NCI-H1105 (cell line): ENCODE data around the gene AP2A2.

Experiments used
- DNase-seq: peaks from one replicate; lab custom pipeline; 2025; lab: John Stamatoyannopoulos, UW

AP2A2 gene

DNA sequence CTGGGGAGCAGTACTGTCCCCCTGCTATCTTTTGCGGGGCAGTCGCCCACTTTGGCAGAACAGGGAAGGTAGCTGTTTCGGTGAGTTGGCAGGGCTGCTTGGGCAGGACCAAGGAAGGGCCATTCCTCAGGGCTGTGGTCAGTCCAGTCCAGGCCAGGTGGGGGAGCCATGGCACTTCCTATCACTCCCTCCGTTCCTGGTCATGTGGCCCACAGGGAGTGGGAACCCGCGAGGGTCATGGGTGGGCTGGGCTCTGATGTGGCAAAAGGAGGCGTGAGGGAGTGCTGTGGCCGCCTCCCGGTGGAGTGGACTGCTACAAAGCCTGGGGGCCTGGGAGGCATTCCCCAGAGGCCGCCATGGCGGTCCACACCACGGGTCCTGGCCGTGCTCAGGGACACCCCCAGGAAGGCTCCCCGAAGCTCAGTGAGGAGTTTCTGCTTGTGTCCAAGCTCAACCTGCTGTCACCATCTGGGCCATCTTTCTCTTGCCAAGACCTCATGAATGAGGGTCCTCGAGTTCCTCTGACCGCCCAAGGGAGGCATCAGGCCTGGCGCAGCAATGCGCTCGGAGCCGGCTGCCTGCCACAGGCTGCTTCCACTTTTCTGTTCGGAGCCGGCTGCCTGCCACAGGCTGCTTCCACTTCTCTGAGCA, 27.0 kb upstream of the AP2A2 start:
- no peak for DNase-seq

DNA sequence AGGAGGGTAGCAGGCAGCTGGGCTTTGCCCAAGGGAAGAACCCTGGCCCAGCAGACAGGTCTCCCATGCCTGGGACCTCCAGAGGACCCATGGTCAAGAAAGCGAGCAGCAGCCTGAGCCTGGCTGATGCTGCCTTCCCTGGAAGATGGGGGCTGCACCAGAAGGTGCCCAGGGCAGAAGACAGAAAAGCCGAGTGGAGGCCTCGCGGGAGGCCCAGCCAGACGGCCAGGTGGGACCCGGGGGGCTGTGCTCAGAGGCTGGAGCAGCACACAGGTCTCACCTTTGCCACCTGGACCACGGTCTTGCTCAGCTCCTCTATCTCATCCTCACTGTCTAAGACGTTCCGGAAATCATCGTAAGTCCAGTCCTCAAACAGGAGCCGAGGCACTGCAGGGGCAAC, 25.9 kb upstream of the AP2A2 start:
- no peak for DNase-seq

DNA sequence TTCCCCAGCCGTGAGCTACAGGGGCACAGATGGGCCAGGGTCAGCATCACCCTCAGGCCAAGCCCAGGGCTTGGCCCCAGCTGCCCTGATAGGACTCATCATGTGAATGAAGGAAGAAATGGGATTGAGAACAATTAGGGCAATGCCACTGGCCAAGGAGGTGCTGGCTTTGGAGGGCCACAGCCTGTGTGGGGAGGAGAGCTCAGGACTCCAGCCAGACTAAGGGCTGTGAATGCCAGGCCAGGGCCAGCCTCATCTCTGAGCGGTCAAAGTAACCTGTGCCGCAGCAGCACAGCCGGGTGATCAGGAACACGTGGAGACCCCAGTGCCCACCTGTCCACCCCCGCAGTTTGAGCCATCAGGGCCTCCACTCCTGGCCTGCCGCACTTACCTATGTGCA, 25.1 kb upstream of the AP2A2 start:
- no peak for DNase-seq

DNA sequence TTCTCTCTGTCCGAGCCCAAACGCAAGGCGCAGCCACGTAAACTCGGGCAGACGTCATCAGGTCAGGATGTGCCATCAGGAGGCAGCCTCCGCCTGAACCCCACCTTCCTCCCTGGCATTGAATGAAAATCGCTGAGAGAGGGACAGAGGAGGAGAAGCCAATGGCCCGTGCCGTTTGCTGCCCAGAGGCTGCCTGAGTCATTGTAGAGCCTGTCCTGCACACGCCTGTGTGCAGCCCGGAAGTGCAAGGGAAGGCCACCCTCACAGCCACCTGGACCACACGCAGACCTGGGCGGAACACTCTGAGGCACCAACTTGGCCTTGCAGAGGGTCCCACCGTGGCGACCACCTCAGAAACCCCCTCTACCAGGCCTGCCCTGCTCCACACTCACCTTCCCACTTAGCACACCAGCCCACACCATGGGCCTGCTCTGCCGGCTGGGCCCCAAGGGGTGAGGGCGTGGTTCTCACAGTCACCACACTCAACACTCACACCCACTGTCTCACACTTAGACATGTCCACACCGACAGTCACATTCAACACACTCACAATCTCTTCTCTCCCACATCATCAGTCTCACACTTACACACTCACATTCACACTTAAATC, 24.1 kb upstream of the AP2A2 start:
- DNase-seq = no peak

DNA sequence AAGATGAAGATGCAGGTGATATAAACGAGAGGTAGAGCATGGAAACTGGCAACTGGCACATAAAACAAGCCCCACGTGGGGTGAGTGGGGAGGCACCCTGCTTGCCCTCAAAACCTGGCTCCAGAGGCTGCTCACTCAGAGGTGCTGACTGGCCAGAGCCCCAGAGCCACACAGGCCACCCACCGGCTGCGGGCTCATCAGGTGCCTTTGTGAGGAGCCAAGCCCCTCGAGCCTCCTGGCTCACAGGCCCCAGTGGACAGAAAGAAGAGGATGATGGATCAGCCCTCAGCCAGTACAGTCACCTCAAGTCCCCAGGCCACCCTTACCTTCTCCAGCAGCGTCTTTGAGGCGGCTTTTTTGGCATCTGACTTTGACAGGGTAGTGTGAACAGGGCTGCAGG, 21.3 kb upstream of the AP2A2 start:
- DNase-seq = no peak

DNA sequence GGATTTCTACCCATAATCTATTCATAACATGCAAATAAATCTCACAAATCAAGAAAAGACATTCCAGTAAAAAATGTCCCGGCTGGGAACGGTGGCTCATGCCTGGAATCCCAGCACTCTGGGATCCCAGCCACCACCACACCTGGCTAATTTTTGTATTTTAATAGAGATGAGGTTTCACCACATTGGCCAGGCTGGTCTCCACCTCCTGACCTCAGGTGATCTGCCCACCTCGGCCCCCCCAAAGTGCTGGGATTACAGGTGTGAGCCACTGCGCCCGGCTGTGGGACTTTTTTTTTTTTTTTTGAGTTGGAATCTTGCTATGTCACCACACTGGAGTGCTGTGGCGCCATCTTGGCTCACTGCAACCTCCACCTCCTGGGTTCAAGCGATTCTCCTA, 19.7 kb upstream of the AP2A2 start:
- no peak for DNase-seq

DNA sequence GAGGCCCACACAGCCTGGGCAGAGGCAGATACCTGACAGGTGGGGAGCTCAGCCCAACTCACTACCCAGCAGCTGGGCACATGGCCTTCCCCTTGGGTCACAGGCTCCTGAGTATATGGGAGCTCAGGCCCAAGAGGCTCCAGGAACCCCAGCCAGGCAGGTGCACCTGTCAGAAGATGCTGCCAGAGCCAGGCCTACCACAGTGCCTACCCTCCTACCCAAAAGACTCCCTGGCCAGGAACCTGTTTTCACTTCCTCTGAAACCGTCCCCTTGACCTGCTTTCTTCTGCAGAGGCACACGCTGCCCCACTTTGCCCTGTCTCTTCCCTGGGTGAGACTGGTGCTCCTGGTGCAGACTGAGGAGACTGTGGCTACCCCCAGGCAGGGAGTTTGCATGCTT, 18.0 kb upstream of the AP2A2 start:
- no peak for DNase-seq

DNA sequence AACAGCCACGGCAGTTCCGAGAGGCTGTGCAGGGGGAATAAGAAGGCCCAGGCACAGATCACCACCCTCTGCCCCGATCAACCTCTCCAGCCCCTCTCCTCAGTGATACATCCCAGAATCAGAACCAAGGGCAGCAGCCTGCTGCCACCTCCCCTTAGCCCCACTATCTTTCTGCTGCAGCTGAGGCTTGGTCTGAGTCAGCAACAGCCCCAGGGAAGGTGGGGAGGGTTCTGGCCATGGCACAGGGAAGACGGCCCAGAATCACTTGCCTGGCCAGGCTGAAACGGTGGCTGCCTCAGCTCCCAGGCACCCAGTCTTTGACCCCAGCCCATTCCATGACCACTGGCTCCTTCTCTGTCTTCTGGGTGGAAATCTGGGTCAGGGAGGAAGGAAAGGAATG, 17.4 kb upstream of the AP2A2 start:
- DNase-seq = no peak

DNA sequence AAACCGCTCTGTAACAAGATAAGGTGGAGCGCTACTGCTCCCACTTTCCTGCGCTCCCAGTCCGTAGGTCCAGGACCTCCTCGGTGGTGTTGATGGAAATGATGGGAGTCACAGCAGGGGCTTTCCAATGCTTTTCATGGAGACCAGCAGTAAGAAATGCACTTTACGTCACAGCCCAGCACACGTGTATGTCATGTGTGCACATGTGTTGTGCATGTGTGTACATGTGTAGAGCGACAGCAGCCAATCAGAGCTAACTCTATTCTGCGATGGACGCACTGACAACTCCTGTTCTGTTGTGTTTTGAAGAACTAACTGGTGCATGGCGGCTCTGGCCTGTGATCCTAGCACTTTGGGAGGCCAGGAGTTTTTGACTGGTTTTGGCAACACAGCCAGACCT, 16.3 kb upstream of the AP2A2 start:
- no peak for DNase-seq

DNA sequence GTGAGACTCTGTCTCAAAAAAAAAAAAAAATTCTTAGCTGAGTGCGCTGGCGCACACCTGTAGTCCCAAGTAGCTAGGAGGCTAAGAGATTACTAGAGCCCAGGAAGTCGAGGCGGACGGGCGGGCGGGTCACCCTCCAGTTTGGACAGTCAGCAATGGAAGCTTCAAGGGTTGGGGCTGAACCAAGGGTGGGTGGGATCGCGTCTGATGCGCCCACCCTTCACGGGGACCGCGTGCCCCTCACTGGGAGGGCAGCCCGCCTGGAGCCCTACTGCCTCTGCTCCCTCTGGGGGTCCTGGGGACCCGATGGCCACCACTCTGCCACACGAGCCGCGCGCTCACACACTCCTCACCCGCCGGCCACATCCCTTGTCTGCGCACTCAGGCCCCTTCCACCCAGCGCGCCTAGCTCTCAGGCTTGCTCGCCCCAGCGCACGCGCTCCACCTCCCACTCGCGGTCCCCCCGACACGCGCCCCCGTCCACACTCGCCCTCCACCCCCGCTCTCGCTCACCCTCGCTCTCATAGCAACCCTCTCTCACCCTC, 15.6 kb upstream of the AP2A2 start:
- no peak for DNase-seq

DNA sequence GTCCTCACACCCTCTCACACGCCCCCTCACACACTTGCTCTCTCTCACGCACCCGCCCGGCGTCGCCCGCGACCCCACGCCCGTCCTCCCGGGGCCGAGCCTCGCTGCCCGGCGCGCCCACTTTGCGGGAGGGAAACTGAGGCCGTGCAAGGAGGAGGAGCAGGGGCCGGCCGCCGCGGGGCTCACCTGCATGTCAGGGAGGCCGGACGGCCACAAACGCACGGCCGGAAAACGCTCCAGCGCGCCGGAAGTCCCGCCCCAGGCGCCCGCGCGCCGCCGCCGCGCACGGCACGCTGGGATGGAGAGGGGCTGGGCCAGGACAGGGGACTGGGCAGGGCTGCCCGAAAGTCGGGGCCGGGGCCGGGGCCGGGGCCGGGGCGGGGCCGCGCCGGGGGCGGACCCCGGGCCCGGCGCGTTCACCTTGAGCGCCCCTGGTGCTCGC, 15.1 kb upstream of the AP2A2 start, which contains the start of gene CHID1:
CHID1 (minus strand) TSS at position 222 of the 442 bp plus-strand sequence. CDS start 5,994 bp downstream, outside the sequence.
- peak; percentile 80 for DNase-seq

DNA sequence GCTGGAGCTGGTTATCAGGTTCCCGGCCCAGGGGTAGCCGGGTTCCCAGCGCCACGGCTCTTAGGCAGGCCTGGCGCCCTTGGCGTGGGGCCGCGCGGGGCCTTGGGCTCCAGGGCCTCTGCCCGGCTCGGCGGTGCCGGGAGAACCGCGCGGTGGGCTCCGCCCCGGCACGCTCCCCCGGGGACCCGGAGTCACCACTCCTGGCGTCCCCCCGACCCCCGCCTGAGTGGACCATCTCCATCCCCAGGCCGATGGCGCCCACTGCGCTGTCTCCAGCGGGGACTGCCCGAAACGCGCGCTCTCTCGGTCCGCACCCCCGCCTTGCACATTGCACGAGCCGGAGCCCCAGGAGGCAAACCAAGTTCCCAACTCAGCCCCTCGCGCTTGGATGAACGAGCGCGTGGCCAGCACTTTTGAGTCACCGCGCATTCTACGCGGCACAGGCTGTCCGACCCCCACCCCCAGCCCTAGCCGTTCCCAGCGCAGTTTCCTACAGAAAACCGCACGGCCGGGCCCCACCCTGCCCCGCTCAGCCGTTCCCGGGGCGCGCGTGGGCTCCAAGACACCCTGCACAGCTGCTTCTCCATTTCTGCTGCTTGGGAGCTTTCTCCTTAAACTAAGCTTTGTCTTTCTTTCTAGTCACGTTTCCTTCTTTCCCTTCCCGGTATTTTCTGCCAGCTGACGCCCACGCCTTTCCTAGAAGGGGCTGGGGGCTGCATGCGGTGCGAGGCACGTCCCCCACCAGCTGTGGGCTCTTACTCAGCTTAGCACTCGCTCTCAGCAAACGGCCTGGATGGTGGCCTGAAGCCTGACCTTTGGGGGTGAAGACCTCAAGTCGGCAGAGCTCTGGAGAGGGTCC, 14.4 kb upstream of the AP2A2 start:
- peak; percentile 34 for DNase-seq

DNA sequence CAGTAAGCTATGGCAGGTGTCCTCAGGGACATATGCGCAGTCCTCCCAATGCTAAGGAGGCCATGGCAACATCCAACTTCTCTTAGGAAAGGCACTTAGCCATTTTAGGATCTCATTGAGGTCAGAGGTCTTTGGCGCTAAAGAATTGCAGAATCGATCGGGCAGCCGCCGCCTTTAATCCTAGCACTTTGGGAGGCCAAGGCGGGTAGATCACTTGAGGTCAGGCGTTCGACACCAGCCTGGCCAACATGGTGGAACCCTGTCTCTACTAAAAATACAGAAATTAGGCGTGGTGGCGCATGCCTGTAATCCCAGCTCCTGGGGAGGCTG, 13.8 kb upstream of the AP2A2 start:
- no peak for DNase-seq

DNA sequence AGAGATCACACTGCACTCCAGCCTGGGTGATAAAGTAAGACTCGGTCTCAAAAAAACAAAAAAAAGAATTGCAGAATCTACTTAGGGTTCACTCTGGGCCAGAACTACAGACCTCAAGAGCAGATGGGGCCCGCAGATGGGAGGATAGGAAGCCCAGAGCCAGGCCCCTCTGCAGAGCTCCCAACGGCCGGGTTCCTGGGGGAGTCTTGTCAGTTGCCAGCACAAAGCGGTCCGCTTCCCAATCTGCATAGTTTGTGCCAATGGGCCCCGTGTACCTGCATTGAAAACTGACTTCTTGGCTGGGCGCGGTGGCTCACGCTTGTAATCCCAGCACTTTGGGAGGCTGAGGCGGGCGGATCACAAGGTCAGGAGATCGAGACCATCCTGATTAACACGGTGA, 13.4 kb upstream of the AP2A2 start:
- no peak for DNase-seq

DNA sequence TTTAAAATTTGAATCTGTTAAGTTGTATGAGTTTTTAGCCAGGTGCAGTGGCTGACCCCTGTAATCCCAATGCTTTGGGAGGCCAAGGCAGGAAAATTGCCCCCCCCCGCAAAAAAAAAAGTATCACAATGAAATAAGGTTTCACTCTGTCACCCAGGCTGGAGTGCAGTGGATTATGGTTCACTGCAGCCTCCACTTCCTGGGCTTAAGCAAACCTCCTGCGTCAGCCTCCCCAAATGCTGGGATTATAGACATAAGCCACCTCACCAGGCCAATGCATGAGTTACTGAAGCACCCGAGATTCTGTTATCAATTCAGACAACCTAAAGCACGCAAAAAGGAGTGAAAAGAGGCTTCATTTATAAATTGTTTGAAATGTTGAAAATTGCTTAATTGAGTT, 12.6 kb upstream of the AP2A2 start:
- DNase-seq = no peak

DNA sequence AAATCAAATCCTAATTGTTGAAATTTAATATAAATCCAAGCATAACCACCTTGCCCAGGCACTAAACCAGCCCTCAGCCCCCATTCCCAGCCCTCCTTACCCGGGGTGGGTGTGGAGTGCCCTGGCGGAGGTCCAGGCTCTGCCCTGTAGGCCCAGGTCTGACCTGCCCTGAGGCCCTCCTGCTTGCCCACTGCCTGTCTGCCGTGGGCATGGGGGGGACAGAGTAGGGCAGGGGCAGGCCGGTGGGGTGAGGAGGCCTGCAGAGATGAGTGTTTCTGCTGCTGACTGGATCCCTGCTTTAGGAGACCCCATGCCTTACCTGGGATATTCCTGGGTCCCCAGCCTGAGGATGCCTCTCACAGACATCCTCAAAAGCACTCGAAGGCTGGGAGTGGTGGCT, 11.5 kb upstream of the AP2A2 start:
- no peak for DNase-seq

DNA sequence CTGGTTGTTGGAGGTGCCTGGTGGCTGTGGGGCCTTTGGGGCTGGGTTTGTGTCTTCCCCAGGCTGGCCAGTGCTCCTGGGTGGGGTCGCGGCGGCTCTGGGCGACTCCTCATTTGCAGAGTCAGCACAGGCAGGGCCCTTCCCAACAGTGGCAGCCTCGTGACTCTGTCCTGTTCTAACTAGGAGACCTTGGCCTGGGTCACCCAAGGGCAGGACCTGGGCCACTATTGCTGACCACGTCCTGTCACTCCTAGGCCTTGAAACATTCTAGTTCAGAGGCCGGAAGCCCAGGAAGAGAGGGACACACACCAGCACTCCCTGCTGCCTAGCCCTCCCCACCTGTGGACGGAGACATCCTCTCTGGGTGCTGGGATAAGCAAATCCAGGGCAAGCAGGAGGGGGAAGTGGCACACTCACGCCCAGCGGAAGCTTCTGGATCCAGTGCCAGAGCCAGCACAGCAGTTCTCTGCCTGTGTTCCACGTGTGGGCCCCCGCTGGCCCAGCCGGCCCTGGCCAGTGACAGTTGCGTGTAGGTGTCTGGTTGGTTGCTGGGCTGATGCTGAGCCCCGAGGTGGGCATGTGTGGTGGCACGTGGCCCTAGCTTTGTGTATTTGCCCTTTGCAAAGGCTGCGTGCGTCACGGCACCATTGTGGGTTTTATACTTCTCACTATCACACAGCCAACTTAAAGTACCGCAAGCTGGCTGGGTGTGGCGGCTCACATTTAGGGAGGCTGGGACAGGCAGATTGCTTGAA, 10.7 kb upstream of the AP2A2 start:
- no peak for DNase-seq

DNA sequence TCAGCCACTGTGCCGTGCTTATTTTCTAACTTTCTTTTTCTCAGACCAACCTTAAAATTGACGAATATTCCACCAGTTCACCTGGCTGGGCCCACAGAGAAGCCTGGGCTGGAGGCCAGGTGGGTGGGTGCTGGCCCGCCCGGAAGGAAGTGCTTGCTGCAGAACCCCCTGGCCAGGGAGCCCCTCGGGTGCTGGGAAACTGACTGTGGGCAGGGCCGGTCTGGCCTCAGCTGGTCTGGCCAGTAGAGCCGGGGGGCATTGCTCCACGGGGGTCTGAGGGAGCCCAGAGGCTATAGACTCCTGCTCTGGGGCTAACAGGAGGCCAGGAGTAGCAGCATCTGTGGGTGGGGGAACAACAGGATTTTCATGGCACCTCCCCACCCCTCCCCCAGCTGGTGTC, 8.2 kb upstream of the AP2A2 start:
- no peak for DNase-seq

DNA sequence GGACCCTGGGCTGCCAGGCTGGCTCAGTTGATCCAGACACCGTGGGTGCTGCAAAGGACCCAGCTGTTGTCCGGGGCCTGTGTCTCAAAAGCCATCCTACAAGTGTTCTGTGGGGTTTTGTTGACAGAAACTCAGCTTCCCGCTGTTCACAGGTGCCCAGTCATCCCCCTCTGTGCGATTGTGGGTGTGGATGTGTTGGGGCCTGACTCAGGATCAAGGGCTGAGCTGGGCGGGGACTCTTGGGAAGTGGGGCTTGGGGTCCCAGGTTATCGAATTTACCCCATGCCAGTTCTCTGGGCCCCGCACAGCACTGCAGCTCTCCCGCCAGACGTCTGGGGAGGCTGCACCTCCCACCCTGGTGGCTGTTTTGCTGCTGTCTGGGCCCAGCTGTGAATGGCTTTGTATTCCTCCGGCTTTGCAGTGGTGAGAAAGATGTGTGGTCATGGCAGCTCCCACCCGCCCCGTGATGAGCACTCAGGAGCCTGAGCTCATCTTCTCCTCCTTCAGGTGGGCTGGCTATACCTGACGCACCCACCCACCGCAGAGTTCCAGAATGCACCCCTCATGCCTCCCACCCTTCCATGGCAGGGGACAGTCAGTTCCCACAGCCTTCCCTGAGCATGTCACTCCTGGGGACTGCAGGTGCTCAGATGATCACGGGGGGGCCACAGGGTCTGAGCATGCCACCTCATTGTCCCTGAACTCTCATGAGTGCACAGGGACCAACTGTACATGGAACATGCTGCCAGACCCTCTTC, 3.6 kb upstream of the AP2A2 start:
- DNase-seq = no peak

DNA sequence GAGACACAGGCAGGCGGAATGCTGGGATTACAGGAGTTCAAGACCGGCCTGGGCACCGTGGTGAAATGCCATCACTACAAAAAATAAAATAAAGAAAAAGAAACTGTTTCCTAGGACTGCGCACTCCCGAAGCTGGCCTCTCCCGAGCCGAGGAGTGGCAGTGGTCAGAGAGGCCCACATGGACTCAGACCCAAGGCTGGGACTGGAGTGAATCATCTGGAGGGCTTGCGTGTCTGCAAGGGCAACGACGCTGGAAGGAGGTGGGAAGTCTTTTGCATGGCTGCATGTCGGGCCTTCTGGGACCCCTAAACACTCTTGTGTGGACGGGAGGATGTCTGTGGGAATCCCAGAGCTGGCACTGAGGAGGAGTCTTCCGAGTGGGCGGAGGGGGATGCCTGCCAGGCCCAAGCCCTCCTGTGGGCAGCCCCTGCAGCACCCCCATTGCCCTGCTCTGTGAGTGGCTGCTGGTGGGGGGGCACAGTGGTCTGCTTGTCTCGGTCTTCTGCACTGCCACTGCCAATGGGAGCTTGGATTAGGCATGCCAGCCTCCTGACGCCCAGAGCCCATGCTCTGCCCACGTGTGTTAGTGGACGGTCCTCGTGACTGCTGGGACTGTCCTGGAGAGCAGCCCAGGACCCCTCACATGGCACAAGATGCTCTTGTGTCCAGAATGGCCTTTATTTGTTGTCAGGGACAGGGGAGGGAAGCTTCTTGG, 1.8 kb upstream of the AP2A2 start:
- no peak for DNase-seq
